IPS-18c (cell line): ENCODE data around the gene CD209.
"Not testable (repeated sequence)": the region's sequence is repeated elsewhere in the genome, so short reads cannot be mapped to it uniquely, and the experiment has no call there.

Experiments used
- H3K4me3 ChIP-seq: 2 replicates; pipeline ENCODE4 v1.7.0; 2013; ENCODE audit warnings: low read depth, mild to moderate bottlenecking, low read length, moderate library complexity; ENCODE audit not compliant: insufficient read depth
- H3K9me3 ChIP-seq: one replicate; pipeline ENCODE4 v1.6.1; 2013; ENCODE audit warnings: mild to moderate bottlenecking, low read length, moderate library complexity; ENCODE audit not compliant: control insufficient read depth, insufficient read depth

CD209 gene

DNA sequence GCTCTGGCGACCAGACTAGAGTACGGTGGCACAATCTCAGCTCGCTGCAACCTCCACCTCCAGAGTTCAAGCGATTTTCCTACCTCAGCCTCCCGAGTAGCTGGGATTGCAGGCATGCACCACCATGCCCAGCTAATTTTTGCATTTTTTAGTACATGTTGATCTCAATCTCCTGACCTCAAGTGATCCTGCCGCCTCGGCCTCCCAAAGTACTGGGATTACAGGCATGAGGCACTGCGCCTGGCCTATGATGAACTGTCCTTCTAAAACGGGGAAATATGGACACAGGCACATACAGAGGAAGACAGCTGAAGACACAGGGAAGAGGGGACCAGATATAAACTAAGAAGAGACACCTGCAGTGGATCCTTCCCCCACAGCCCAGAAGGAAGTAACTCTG is 28.4 kb upstream of the CD209 start:
- peaks cover 2% of the 10 kb centered on the region for H3K9me3 ChIP-seq
- H3K4me3 ChIP-seq, result no peak overlapping the region

DNA sequence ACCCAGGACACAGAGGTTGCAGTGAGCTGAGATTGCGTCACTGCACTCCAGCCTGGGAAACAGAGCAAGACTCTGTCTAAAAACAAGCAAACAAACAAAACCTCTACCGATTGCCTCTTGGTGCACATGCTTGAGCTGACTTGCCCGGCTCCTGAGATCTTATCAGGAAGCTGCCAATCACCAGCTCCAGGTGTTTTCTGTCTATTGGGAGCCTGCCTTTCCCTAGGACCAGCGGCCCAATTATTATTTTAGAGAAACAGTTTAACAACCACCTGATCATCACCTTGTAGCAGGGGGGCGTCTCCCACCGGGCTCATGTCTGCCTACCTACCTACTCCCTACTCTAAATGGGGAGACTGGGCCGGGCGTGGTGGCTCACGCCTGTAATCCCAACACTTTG is 26.5 kb upstream of the CD209 start:
- peaks cover 2% of the 10 kb centered on the region for H3K9me3 ChIP-seq
- H3K4me3 ChIP-seq, result no peak overlapping the region

DNA sequence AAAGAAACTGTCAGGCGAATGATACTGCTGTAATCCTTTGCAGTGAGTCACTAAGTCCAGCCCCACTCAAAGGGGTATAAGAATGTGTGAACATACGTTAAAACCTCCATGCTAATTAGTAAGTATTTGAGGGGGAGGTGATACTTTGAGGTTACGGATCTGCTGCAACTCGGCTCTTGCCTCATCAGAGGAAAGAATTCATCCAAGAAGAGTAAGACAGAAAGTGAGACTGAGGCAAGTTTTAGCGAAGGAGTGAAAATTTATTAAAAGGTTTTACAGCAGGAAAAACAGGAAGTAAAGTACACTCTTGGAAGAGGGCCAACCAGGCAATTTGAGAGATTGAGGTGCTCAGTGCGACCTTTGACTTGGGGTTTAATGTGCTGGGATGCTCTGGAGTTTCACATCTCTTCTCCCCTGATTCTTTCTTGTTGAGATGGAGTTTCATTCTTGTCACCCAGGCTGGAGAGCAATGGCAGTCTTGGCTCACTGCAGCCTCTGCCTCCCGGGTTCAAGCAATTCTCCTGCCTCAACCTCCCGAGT is 25.5 kb upstream of the CD209 start:
- H3K4me3 ChIP-seq, result no peak overlapping the region

DNA sequence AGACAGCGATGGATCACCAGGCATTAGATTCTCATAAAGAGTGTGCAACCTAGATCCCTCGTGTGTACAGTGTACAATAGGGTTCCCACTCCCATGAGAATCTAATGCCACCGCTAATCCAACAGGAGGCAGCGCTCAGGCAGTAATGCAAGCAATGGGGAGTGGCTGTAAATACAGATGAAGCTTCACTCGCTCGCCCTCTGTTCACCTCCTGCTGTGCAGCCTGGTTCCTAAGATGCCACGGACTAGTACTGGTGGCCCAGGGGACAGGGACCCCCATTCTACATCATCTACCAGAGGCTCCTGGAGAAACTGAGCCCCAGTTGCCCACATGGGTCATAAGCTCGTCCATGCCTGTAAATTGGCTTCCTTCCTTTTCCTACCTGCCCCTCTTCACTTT is 23.7 kb upstream of the CD209 start:
- Histone ChIP-seq H3K4me3 (no peak overlapping the region), H3K9me3 (no peaks in the 10 kb centered on the region)

More for the DNA sequence above, 25.5 kb upstream of the CD209 start:
- peaks cover under 1% of the 10 kb centered on the region for H3K9me3 ChIP-seq

DNA sequence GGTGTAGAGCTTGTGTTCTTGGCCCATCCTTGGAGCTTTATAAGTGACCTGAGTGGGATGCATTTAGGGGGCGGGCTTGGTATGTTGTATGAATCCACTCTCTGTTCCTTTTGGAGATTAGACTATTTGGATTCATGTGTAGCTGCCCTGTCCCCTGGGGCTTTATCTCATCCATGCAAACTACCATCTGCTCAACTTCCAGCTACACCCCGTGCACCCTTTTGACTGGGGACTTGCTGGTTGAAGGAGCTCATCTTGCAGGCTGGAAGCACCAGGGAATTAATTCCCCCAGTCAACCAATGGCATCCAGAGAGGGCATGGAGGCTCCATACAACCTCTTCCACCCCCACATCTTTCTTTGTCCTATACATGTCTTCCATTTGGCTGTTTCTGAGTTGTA is 21.8 kb upstream of the CD209 start:
- Histone ChIP-seq H3K9me3 (no peaks in the 10 kb centered on the region), H3K4me3 (no peak overlapping the region)

DNA sequence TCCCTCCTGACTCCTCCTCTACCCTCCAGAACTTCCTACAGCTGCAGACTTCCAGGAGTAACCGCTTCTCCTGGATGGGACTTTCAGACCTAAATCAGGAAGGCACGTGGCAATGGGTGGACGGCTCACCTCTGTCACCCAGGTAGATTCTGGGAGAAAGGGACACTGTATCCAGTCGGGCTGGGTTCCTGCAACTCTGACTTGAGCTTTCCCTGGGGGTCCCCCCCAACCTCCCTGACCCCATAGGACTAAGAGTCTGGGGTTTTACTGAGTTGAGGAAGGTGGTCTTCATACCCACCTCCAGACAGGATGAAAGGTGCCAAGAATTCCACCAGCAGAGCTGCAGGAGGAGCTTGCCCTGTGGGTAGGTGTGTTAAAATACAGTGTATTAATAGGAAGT is 20.2 kb upstream of the CD209 start:
- no peak overlapping the region for H3K4me3 ChIP-seq
- no peaks in the 10 kb centered on the region for H3K9me3 ChIP-seq

DNA sequence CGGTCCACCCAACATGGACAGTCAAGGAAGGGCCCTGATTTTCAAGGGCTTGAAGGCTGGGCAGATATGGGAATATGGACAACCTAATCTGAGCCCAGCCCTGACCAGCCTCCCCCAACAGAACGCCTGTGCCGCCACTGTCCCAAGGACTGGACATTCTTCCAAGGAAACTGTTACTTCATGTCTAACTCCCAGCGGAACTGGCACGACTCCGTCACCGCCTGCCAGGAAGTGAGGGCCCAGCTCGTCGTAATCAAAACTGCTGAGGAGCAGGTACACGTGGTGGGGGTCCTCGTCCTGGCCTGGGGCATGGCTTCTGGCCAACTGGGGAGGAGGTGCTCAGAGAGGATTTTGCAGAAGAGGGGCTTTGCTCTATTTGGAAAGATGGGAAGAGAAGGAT is 19.2 kb upstream of the CD209 start:
- Histone ChIP-seq H3K9me3 (no peaks in the 10 kb centered on the region), H3K4me3 (no peak overlapping the region)

DNA sequence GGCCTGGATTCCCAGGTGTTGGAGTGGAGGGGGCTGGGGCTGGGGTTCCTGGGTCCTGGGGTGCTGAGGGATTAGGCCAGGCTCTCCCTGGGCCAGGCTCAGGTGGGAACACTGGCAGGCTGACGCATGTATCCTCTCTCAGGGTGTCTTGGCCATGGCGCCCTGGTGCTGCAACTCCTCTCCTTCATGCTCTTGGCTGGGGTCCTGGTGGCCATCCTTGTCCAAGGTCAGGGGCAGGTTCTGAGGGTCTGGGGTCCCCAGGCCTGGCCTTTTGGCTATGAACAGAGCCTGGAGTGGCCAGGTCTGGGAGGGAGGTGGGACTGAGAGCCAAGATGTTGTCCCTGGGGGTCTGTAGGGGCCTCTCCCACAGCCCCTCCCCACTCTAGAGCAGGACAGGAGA is 17.7 kb upstream of the CD209 start:
- H3K9me3 ChIP-seq, result not testable (repeated sequence)

DNA sequence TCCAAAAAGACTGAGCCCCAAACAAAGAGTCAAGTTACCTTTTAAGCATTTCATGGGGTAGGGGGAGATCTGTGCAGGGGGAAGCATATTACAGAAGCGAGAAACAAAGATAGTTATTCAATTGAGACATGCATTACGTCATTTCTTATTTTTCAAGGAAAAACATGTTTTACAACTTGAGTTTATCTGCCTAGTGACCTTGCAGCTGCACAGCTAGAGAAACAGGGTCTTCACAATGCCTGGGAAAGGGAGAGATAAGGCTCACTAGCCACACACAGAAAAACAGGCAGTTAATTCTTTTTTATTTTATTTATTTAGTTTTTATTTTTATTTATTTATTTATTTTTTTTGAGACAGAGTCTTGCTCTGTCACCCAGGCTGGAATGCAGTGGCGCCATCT is 16.8 kb upstream of the CD209 start:
- not testable (repeated sequence) for H3K4me3 ChIP-seq, H3K9me3 ChIP-seq

More for the DNA sequence above, 17.7 kb upstream of the CD209 start:
- H3K4me3 ChIP-seq, result not testable (repeated sequence)

DNA sequence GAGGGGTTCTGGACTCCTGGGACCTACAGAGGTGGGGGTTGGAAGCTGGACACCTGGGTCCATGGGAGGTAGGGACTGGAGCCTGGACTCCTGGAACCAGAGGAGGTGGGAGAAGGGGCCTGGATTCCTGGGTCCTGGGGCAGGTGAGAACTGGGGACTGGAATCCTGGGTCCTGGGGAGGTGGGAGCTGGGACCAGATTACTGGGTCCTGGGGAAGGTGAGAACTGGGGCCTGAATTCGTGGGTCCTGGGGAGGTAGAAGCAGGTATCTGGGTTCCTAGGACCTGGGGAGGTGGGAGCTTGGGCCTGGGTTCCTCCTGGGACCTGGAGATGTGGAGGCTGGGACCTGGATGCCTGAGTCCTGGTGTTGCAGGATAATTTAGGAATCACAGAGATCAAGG is 16.4 kb upstream of the CD209 start:
- no peaks in the 10 kb centered on the region for H3K9me3 ChIP-seq
- no peak overlapping the region for H3K4me3 ChIP-seq

DNA sequence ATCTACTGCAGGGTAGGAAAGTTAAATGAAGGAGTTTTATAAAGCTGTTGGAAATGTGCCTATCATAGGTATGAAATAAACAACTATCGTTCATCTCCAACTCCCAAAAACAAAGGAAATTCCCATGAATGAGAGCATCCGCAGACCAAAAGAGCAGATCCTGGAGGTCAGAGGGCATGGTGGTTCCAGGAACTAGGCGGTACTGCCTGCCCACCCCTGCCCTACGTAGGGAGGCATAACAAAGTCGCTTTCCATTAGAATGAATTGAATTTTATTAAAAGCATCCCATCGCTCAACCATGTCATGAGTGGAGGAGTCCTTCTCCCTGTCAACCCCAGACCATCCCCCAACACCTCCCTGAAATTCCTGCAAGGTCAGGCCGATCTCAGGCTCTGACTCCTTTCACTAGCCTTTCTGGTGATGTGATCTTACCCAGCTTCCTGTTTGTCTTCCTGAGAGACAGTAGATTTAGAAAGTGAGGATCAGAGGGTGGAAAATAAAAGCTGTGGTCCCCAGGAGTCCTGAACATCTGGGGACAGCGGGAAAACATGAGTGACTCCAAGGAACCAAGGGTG is 15.5 kb upstream of the CD209 start, which contains the start of gene CLEC4M:
Gene CLEC4M (plus strand): TSS at position 525 of the 575 bp plus-strand sequence. CDS start 24 bp downstream, at position 549.
- Histone ChIP-seq H3K4me3 (no peak within 1 kb of the TSS), H3K9me3 (no peaks in the 10 kb centered on the region)

DNA sequence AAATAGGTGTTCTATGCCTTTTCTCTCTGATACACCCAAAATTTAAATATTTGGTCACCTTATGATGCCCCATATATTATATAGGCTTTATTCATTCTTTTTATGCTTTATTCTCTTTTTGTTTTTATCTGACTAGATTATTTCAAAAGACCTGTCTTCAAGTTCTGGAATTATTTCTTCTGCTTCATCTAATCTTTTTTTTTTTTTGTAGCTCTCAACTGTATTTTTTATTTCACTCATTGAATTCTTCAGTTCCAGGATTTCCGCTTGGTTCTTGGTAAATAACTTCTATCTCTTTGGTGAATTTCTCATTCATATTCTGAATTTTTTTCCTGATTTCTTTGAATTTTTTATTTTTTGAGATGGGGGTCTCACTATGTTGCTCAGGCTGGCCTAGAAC is 11.8 kb upstream of the CD209 start:
- Histone ChIP-seq H3K9me3 (no peaks in the 10 kb centered on the region), H3K4me3 (no peak overlapping the region)

DNA sequence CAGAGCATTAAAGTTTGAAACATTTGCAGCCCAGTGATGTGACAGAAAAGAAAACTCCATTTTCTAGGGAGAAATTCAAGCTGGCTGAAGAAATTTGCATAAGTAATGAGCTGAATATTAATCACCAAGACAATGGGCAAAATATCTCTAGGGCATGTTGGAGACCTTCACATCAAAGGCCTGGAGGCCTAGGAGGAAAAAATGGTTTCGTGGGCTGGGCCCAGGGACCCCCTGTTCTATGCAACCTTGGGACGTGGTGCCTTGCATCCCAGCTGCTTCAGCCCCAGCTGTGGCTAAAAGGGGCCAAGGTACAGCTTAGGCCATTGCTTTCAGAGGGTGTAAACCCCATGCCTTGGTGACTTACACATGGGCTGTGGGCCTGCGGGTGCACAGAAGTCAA is 10.0 kb upstream of the CD209 start:
- H3K9me3 ChIP-seq, result no peaks in the 10 kb centered on the region
- H3K4me3 ChIP-seq, result no peak overlapping the region

DNA sequence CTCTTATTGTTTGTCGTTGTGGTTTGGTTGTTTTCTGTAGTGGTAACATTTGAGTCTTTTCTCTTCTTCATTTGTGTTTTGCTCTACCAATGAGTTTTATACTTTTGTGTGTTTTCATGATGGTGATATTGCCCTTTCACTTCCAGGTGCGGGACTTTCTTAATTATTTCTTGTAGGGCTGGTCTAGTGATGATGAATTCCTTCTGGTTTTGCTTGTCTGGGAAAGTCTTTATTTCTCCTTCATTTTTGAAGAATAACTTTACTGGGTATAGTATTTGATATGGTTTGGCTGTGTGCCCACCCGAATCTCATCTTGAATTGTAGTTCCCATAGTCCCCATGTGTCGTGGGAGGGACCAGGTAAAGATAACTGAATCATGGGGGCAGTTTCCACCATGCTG is 8.9 kb upstream of the CD209 start:
- Histone ChIP-seq H3K9me3 (no peaks in the 10 kb centered on the region), H3K4me3 (no peak overlapping the region)

DNA sequence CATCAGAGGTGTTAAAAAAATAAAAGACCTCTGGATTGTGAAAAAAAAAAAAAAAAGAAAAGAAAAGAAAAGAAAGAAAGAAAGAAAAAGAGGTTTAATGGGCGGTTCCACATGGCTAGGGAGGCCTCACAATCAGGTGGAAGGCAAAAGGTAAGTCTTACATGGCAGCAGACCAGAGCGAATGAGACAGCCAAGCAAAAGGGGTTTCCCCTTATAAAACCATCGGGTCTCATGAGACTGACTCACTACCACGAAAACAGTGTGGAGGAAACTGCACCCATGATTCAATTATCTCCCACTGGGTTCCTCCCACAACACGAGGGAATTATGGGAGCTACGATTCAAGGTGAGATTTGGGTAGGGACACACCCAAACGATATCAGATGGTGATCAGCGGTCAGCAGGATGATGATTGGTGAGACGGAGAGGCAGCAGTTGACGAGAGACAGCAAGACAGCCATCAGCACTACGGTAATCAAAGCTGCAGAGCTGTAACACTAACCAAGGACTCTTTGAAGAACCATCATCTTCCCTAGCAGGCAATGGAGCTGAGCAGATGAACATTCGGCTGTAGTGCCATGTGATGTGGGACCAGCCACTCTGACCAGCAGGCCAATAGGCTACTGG is 3.9 kb upstream of the CD209 start:
- Histone ChIP-seq H3K4me3 (no peak overlapping the region), H3K9me3 (no peaks in the 10 kb centered on the region)

DNA sequence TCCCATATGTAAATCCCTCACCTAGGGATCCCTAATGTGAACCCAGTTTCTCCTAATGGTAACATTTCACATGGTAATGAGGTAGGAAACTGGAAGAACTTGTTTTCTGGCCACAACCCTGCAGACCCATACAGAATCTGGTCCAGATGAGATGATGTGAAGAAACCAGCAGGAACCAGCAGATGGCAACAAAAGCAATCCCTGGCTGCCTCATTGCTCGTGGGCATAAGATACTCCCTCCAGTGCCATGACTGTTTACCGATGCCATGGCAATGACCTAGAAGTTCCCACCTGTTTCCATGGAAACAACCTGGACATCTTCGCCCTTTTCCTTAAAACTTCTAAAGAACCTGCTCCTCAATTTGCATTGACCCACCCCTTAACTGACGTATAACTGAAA is 1.4 kb upstream of the CD209 start:
- no peaks in the 10 kb centered on the region for H3K9me3 ChIP-seq
- no peak overlapping the region for H3K4me3 ChIP-seq

DNA sequence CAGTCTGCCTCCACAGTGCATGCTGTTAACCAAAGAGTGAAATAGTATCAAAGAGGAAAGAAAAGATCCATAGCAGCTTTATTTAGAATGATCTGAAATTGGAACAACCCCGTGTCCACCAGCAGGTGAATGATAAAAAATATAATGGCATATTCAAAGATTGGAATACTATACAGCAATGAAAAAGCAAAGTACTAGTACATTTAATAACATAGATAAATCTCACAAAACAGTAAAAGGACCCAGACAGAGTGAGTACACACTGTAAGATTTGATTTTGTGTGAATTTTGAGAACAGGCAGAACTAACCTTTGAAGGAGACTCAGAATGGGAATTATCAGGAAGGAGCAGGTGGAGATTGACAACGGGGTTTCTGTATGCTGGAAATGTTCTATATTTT is 837 bp upstream of the CD209 start:
- H3K9me3 ChIP-seq, result no peaks in the 10 kb centered on the region
- no peak overlapping the region for H3K4me3 ChIP-seq

DNA sequence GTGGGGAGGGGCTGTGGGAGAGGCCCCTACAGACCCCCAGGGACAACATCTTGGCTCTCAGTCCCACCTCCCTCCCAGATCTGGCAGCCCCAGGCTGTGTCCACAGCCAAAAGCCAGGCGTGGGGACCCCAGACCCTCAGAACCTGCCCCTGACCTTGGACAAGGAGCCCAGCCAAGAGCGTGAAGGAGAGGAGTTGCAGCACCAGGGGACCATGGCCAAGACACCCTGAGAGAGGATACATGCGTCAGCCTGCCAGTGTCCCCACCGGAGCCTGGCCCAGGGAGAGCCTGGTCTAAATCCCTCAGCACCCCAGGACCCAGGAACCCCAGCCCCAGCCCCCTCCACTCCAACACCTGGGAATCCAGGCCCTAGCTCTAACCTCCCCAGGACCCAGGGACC is 1.0 kb downstream of the CD209 start:
- H3K9me3 ChIP-seq, H3K4me3 ChIP-seq: not testable (repeated sequence)
